Neural progenitor cell (in vitro differentiated cells): Measurements from ENCODE around the gene ZMYND8. TPM values are rescaled to one million over a fixed set of nuclear protein-coding genes. Genes with fewer than 3 reads are reported as not detected.

Experiments
- DNase-seq: peaks from one replicate; pipeline ENCODE4 v3.0.0-alpha.2; 2016; ENCODE audit warnings: low spot score
- H2AFZ ChIP-seq: fragments of 200-600 bp; sonication (generic); replicated peaks from 2 replicates; pipeline ENCODE4 v1.6.1; 2016; ENCODE audit warnings: antibody characterized with exemption
- H3F3A ChIP-seq: fragments of 200-600 bp; sonication (generic); 2 replicates; pipeline ENCODE4 v1.6.1; 2016; ENCODE audit warnings: antibody characterized with exemption, low read depth
- H3K27ac ChIP-seq: fragments of 200-600 bp; sonication (generic); 2 replicates; pipeline ENCODE4 v1.5.1; 2016; ENCODE audit warnings: mild to moderate bottlenecking
- H3K27me3 ChIP-seq: fragments of 200-600 bp; sonication (generic); 2 replicates; pipeline ENCODE4 v1.6.1; 2016; ENCODE audit warnings: mild to moderate bottlenecking, moderate library complexity
- H3K36me3 ChIP-seq: fragments of 200-600 bp; sonication (generic); 2 replicates; pipeline ENCODE4 v1.5.1; 2016
- H3K4me1 ChIP-seq: fragments of 200-600 bp; sonication (generic); 2 replicates; pipeline ENCODE4 v1.6.1; 2016; ENCODE audit warnings: mixed run types
- H3K4me2 ChIP-seq: fragments of 200-600 bp; sonication (generic); 2 replicates; pipeline ENCODE4 v1.6.1; 2016
- H3K4me3 ChIP-seq: fragments of 200-600 bp; sonication (generic); 2 replicates; pipeline ENCODE4 v1.5.1; 2016
- H3K79me2 ChIP-seq: fragments of 200-600 bp; sonication (generic); 2 replicates; pipeline ENCODE4 v1.6.1; 2016; ENCODE audit warnings: low read depth
- H3K9ac ChIP-seq: fragments of 200-600 bp; sonication (generic); 2 replicates; pipeline ENCODE4 v1.6.1; 2016
- H3K9me3 ChIP-seq: fragments of 200-600 bp; sonication (generic); 2 replicates; pipeline ENCODE4 v1.5.1; 2016; ENCODE audit warnings: low read depth
- H4K20me1 ChIP-seq: fragments of 200-600 bp; sonication (generic); 2 replicates; pipeline ENCODE4 v1.6.1; 2016; ENCODE audit warnings: low read depth
- H3K27ac Mint-ChIP-seq: 3 replicates; pipeline ENCODE4 v1.8.0; 2021; ENCODE audit warnings: mixed read lengths
- H3K27me3 Mint-ChIP-seq: 2 replicates; pipeline ENCODE4 v1.8.0; 2022; ENCODE audit warnings: low read depth, mild to moderate bottlenecking, inconsistent platforms, moderate library complexity, mixed read lengths; ENCODE audit not compliant: insufficient read depth
- H3K36me3 Mint-ChIP-seq: 3 replicates; pipeline ENCODE4 v1.8.0; 2021; ENCODE audit warnings: mixed read lengths
- H3K4me1 Mint-ChIP-seq: 3 replicates; pipeline ENCODE4 v1.8.0; 2021; ENCODE audit warnings: mixed read lengths
- H3K4me3 Mint-ChIP-seq: 3 replicates; pipeline ENCODE4 v1.8.0; 2021; ENCODE audit warnings: mild to moderate bottlenecking, moderate library complexity, mixed read lengths
- H3K9me3 Mint-ChIP-seq: 3 replicates; pipeline ENCODE4 v1.8.0; 2020; ENCODE audit warnings: mixed read lengths
- CTCF ChIP-seq: fragments of 200-600 bp; sonication (generic); IDR thresholded peaks from 2 replicates; pipeline ENCODE4 v1.5.1; 2017; ENCODE audit warnings: antibody characterized with exemption, mild to moderate bottlenecking
- EZH2 ChIP-seq: fragments of 200-600 bp; sonication (generic); IDR thresholded peaks from 2 replicates; pipeline ENCODE4 v1.6.1; 2017; ENCODE audit warnings: antibody characterized with exemption, mild to moderate bottlenecking, moderate library complexity
- EZH2phosphoT487 ChIP-seq: fragments of 200-600 bp; sonication (generic); IDR thresholded peaks from 2 replicates; pipeline ENCODE4 v1.6.1; 2017; ENCODE audit warnings: antibody characterized with exemption
- total RNA-seq: library from RNA; depleted of rRNA; stranded (reverse); fragments of >200 nt; gene quantifications from 2 replicates; pipeline ENCODE4 v1.2.3, GENCODE V29; 2015; ENCODE audit warnings: low replicate concordance

Gene ZMYND8
- total RNA-seq, 1 donor from 2014 or later: 59.4 TPM

GRCh38 chr20:47216819-47217410, 139.6 kb downstream of the ZMYND8 start:
- H3K27ac Mint-ChIP-seq: no peak overlapping the region
- no peak overlapping the region for H2AFZ ChIP-seq
- no peaks in the 10 kb centered on the region for H3K4me1 ChIP-seq
- no peaks in the 10 kb centered on the region for H3K9me3 ChIP-seq
- peaks cover 42% of the 10 kb centered on the region for H3K79me2 ChIP-seq
- H3F3A ChIP-seq: peaks cover 3% of the 10 kb centered on the region
- no peaks in the 10 kb centered on the region for H3K9me3 Mint-ChIP-seq
- no peak for DNase-seq
- no peak overlapping the region for H3K4me3 ChIP-seq
- H4K20me1 ChIP-seq: peaks cover 39% of the 10 kb centered on the region
- no peak overlapping the region for H3K27ac ChIP-seq
- no peak overlapping the region for H3K4me3 Mint-ChIP-seq
- no peak overlapping the region for H3K4me2 ChIP-seq
- peaks cover 7% of the 10 kb centered on the region for H3K4me1 Mint-ChIP-seq
- H3K27me3 ChIP-seq: no peaks in the 10 kb centered on the region
- no peak for TF ChIP-seq CTCF
- TF ChIP-seq EZH2phosphoT487: no peak
- no peak for TF ChIP-seq EZH2
- peaks cover 2% of the 10 kb centered on the region for H3K27me3 Mint-ChIP-seq
- H3K36me3 Mint-ChIP-seq: peaks cover 33% of the 10 kb centered on the region
- peaks cover 4% of the 10 kb centered on the region for H3K36me3 ChIP-seq
- H3K9ac ChIP-seq: no peak overlapping the region

- no peak overlapping the region for H3K9ac ChIP-seq
- no peaks in the 10 kb centered on the region for H3K9me3 Mint-ChIP-seq
These were observed 140.7 kb downstream of the ZMYND8 start for GRCh38 chr20:47215653-47216397.

GRCh38 chr20:47213966-47214365, 142.5 kb downstream of the ZMYND8 start:
- no peak for TF ChIP-seq CTCF
- no peak for TF ChIP-seq EZH2phosphoT487
- TF ChIP-seq EZH2: no peak
- H4K20me1 ChIP-seq: peaks cover 38% of the 10 kb centered on the region
- peaks cover 14% of the 10 kb centered on the region for H3K36me3 ChIP-seq
- no peak overlapping the region for H3K4me3 ChIP-seq
- no peaks in the 10 kb centered on the region for H3K9me3 Mint-ChIP-seq
- DNase-seq: no peak
- no peak overlapping the region for H3K4me2 ChIP-seq
- peaks cover 12% of the 10 kb centered on the region for H3F3A ChIP-seq
- peaks cover 32% of the 10 kb centered on the region for H3K79me2 ChIP-seq
- peaks cover 27% of the 10 kb centered on the region for H3K36me3 Mint-ChIP-seq
- no peak overlapping the region for H3K27ac ChIP-seq
- no peaks in the 10 kb centered on the region for H3K27me3 Mint-ChIP-seq
- no peak overlapping the region for H3K4me3 Mint-ChIP-seq
- peaks cover 4% of the 10 kb centered on the region for H3K4me1 Mint-ChIP-seq
- no peak overlapping the region for H3K27ac Mint-ChIP-seq
- H2AFZ ChIP-seq: no peak overlapping the region
- H3K27me3 ChIP-seq: no peaks in the 10 kb centered on the region
- H3K9me3 ChIP-seq: no peaks in the 10 kb centered on the region
- no peak overlapping the region for H3K9ac ChIP-seq
- no peaks in the 10 kb centered on the region for H3K4me1 ChIP-seq

More at GRCh38 chr20:47215653-47216397, 140.7 kb downstream of the ZMYND8 start:
- Histone ChIP-seq H3K79me2 (peaks cover 42% of the 10 kb centered on the region), H3K27ac (no peak overlapping the region), H4K20me1 (peaks cover 33% of the 10 kb centered on the region), H3K36me3 (peaks cover 4% of the 10 kb centered on the region), H3K4me1 (no peaks in the 10 kb centered on the region), H3K4me2 (no peak overlapping the region), H2AFZ (no peak overlapping the region), H3K27me3 (no peaks in the 10 kb centered on the region), H3F3A (peaks cover 3% of the 10 kb centered on the region), H3K9me3 (no peaks in the 10 kb centered on the region), H3K4me3 (no peak overlapping the region)
- Mint-ChIP-seq H3K36me3 (peaks cover 30% of the 10 kb centered on the region), H3K27ac (no peak overlapping the region), H3K4me1 (peaks cover 7% of the 10 kb centered on the region), H3K4me3 (no peak overlapping the region), H3K27me3 (peaks cover 2% of the 10 kb centered on the region)
- TF ChIP-seq EZH2phosphoT487 (no peak), EZH2 (no peak), CTCF (no peak)
- DNase-seq: no peak
